Activated T-cell treated with anti-CD3 and anti-CD28 coated beads, Interleukin-2, amount 50 U/mL, for 48 hours (primary cell): ENCODE measurements around the gene P2RY13.

ENCODE experiments used
- DNase-seq, 2 experiments: peaks; one replicate each; pipeline ENCODE4 v3.0.0-alpha.2; 2020

The P2RY13 gene

GRCh38 chr3:151329363-151329762, at the start of gene P2RY13:
P2RY13 (minus strand) TSS chr3:151329549; CDS start chr3:151329528, 21 bp downstream.
- no peak for DNase-seq

- no peak for DNase-seq
Measured at GRCh38 chr3:151377768-151378385, 48.5 kb upstream of the P2RY13 start.

GRCh38 chr3:151372063-151372820, 42.9 kb upstream of the P2RY13 start:
- no peak for DNase-seq

- DNase-seq: no peak
Measured at GRCh38 chr3:151371526-151371925, 42.2 kb upstream of the P2RY13 start.

- DNase-seq: no peak
Measured at GRCh38 chr3:151367448-151367847, 38.1 kb upstream of the P2RY13 start.

- no peak for DNase-seq
Measured at GRCh38 chr3:151366993-151367392, 37.6 kb upstream of the P2RY13 start.

- DNase-seq: no peak
Measured at GRCh38 chr3:151362751-151363174, 33.4 kb upstream of the P2RY13 start.

GRCh38 chr3:151357463-151357850, 28.1 kb upstream of the P2RY13 start:
- DNase-seq: no peak

GRCh38 chr3:151356794-151357462, 27.6 kb upstream of the P2RY13 start:
- no peak for DNase-seq

GRCh38 chr3:151351648-151352047, 22.3 kb upstream of the P2RY13 start:
- DNase-seq: no peak

GRCh38 chr3:151351219-151351618, 21.9 kb upstream of the P2RY13 start:
- no peak for DNase-seq

GRCh38 chr3:151350656-151351055, 21.3 kb upstream of the P2RY13 start:
- no peak for DNase-seq

GRCh38 chr3:151347432-151347831, 18.1 kb upstream of the P2RY13 start:
- DNase-seq: no peak

GRCh38 chr3:151346292-151346691, 16.9 kb upstream of the P2RY13 start:
- DNase-seq: no peak

- no peak for DNase-seq
Measured at GRCh38 chr3:151345859-151346258, 16.5 kb upstream of the P2RY13 start.

- DNase-seq: no peak
Measured at GRCh38 chr3:151331696-151332095, 2.3 kb upstream of the P2RY13 start.

- no peak for DNase-seq
Measured at GRCh38 chr3:151330899-151331298, 1.6 kb upstream of the P2RY13 start.

GRCh38 chr3:151330379-151330778, 1.0 kb upstream of the P2RY13 start:
- DNase-seq: no peak

GRCh38 chr3:151328298-151328995, 902 bp downstream of the P2RY13 start:
- no peak for DNase-seq

- DNase-seq: no peak
Measured at GRCh38 chr3:151327571-151328198, 1.7 kb downstream of the P2RY13 start.

GRCh38 chr3:151322511-151322910, 6.8 kb downstream of the P2RY13 start:
- DNase-seq: no peak

GRCh38 chr3:151321526-151321925, 7.8 kb downstream of the P2RY13 start:
- DNase-seq: no peak

- no peak for DNase-seq
Measured at GRCh38 chr3:151320131-151320530, 9.2 kb downstream of the P2RY13 start.
